ENCODE results near the gene CGNL1. TPM values are rescaled to one million over a fixed set of nuclear protein-coding genes. Genes with fewer than 3 reads are reported as not detected.

CGNL1 gene
- total RNA-seq, 1 donor from 2014 or later: 11.0 TPM

GRCh38 chr15:57525581-57525980 lies 149.3 kb downstream of the CGNL1 start:
- H3K4me1 ChIP-seq (ENCODE audit: insufficient read depth, low read length): peaks cover 10% of the 10 kb centered on the region
- Mint-ChIP-seq H3K4me3 (ENCODE audit: unreplicated experiment) (no peak overlapping the region), H3K9me3 (ENCODE audit: unreplicated experiment) (no peaks in the 10 kb centered on the region), H3K27me3 (ENCODE audit: low read depth, unreplicated experiment) (peaks cover 4% of the 10 kb centered on the region), H3K36me3 (ENCODE audit: low read depth, unreplicated experiment) (peaks cover 10% of the 10 kb centered on the region), H3K4me1 (ENCODE audit: low read depth, unreplicated experiment) (peaks cover 3% of the 10 kb centered on the region), H3K27ac (ENCODE audit: unreplicated experiment) (no peak overlapping the region)
- H3K4me3 ChIP-seq (ENCODE audit: insufficient read depth, low read depth, low read length): no peak overlapping the region
- H2AFZ ChIP-seq (ENCODE audit: low read depth, low read length): no peak overlapping the region
- no peak overlapping the region for H3K9ac ChIP-seq (ENCODE audit: low read length)
- TF ChIP-seq, protein P1, sequence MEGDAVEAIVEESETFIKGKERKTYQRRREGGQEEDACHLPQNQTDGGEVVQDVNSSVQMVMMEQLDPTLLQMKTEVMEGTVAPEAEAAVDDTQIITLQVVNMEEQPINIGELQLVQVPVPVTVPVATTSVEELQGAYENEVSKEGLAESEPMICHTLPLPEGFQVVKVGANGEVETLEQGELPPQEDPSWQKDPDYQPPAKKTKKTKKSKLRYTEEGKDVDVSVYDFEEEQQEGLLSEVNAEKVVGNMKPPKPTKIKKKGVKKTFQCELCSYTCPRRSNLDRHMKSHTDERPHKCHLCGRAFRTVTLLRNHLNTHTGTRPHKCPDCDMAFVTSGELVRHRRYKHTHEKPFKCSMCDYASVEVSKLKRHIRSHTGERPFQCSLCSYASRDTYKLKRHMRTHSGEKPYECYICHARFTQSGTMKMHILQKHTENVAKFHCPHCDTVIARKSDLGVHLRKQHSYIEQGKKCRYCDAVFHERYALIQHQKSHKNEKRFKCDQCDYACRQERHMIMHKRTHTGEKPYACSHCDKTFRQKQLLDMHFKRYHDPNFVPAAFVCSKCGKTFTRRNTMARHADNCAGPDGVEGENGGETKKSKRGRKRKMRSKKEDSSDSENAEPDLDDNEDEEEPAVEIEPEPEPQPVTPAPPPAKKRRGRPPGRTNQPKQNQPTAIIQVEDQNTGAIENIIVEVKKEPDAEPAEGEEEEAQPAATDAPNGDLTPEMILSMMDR (IDR thresholded peaks at IDR 0.05; ENCODE audit: insufficient read depth, low read depth, low read length): no peak
- no peak for TF ChIP-seq EZH2 (IDR thresholded peaks at IDR 0.05; ENCODE audit: insufficient read depth, low read length)
- H3K36me3 ChIP-seq (ENCODE audit: insufficient read depth, low read length): no peaks in the 10 kb centered on the region
- H3K9me3 ChIP-seq (ENCODE audit: insufficient read depth, low read depth, low read length): no peaks in the 10 kb centered on the region
- no peaks in the 10 kb centered on the region for H3K79me2 ChIP-seq (ENCODE audit: insufficient read depth, low read length)
- H3K27ac ChIP-seq (ENCODE audit: low read depth, low read length): no peak overlapping the region
- H3K27me3 ChIP-seq (ENCODE audit: insufficient read depth, low read length): peaks cover 4% of the 10 kb centered on the region
- DNase-seq (ENCODE audit: low read depth): no peak
- FAIRE-seq: no peak
- H3K4me2 ChIP-seq (ENCODE audit: low read length): no peak overlapping the region
- no peaks in the 10 kb centered on the region for H4K20me1 ChIP-seq (ENCODE audit: insufficient read depth, low read length)

- no peak for DNase-seq (ENCODE audit: low read depth)
- Histone ChIP-seq H3K4me2 (ENCODE audit: low read length) (no peak overlapping the region), H3K27ac (ENCODE audit: low read depth, low read length) (no peak overlapping the region), H3K4me1 (ENCODE audit: insufficient read depth, low read length) (peaks cover 10% of the 10 kb centered on the region), H3K9me3 (ENCODE audit: insufficient read depth, low read depth, low read length) (no peaks in the 10 kb centered on the region), H3K9ac (ENCODE audit: low read length) (no peak overlapping the region), H3K79me2 (ENCODE audit: insufficient read depth, low read length) (no peaks in the 10 kb centered on the region), H3K4me3 (ENCODE audit: insufficient read depth, low read depth, low read length) (no peak overlapping the region), H4K20me1 (ENCODE audit: insufficient read depth, low read length) (no peaks in the 10 kb centered on the region), H3K27me3 (ENCODE audit: insufficient read depth, low read length) (peaks cover 4% of the 10 kb centered on the region), H2AFZ (ENCODE audit: low read depth, low read length) (no peak overlapping the region), H3K36me3 (ENCODE audit: insufficient read depth, low read length) (no peaks in the 10 kb centered on the region)
- Mint-ChIP-seq H3K36me3 (ENCODE audit: low read depth, unreplicated experiment) (peaks cover 10% of the 10 kb centered on the region), H3K4me3 (ENCODE audit: unreplicated experiment) (no peak overlapping the region), H3K27ac (ENCODE audit: unreplicated experiment) (no peak overlapping the region), H3K27me3 (ENCODE audit: low read depth, unreplicated experiment) (peaks cover 4% of the 10 kb centered on the region), H3K9me3 (ENCODE audit: unreplicated experiment) (no peaks in the 10 kb centered on the region), H3K4me1 (ENCODE audit: low read depth, unreplicated experiment) (peaks cover 3% of the 10 kb centered on the region)
- TF ChIP-seq EZH2 (IDR thresholded peaks at IDR 0.05; ENCODE audit: insufficient read depth, low read length): no peak
- TF ChIP-seq, protein P1 (IDR thresholded peaks at IDR 0.05; ENCODE audit: insufficient read depth, low read depth, low read length): no peak
- FAIRE-seq: no peak
Measured at GRCh38 chr15:57526076-57526475, 149.8 kb downstream of the CGNL1 start.

GRCh38 chr15:57526615-57527014 lies 150.3 kb downstream of the CGNL1 start:
- H3K9me3 Mint-ChIP-seq (ENCODE audit: unreplicated experiment): no peaks in the 10 kb centered on the region
- H3K27me3 Mint-ChIP-seq (ENCODE audit: low read depth, unreplicated experiment): peaks cover 2% of the 10 kb centered on the region
- H3K36me3 Mint-ChIP-seq (ENCODE audit: low read depth, unreplicated experiment): peaks cover 10% of the 10 kb centered on the region
- no peak overlapping the region for H3K27ac Mint-ChIP-seq (ENCODE audit: unreplicated experiment)
- Histone ChIP-seq H3K9me3 (ENCODE audit: insufficient read depth, low read depth, low read length) (no peaks in the 10 kb centered on the region), H3K79me2 (ENCODE audit: insufficient read depth, low read length) (no peaks in the 10 kb centered on the region), H3K4me2 (ENCODE audit: low read length) (no peak overlapping the region), H3K27ac (ENCODE audit: low read depth, low read length) (no peak overlapping the region), H4K20me1 (ENCODE audit: insufficient read depth, low read length) (no peaks in the 10 kb centered on the region), H2AFZ (ENCODE audit: low read depth, low read length) (no peak overlapping the region), H3K4me3 (ENCODE audit: insufficient read depth, low read depth, low read length) (no peak overlapping the region), H3K36me3 (ENCODE audit: insufficient read depth, low read length) (no peaks in the 10 kb centered on the region), H3K4me1 (ENCODE audit: insufficient read depth, low read length) (peaks cover 10% of the 10 kb centered on the region), H3K27me3 (ENCODE audit: insufficient read depth, low read length) (peaks cover 4% of the 10 kb centered on the region), H3K9ac (ENCODE audit: low read length) (no peak overlapping the region)
- DNase-seq (ENCODE audit: low read depth) (no peak), FAIRE-seq (no peak)
- H3K4me3 Mint-ChIP-seq (ENCODE audit: unreplicated experiment): no peak overlapping the region
- peaks cover 3% of the 10 kb centered on the region for H3K4me1 Mint-ChIP-seq (ENCODE audit: low read depth, unreplicated experiment)
- no peak for TF ChIP-seq EZH2 (IDR thresholded peaks at IDR 0.05; ENCODE audit: insufficient read depth, low read length)
- TF ChIP-seq, protein P1 (IDR thresholded peaks at IDR 0.05; ENCODE audit: insufficient read depth, low read depth, low read length): no peak

Measured in astrocyte (in vitro differentiated cells and primary cell).